AG10803 (cell line): ENCODE measurements around the gene RAD51B.

Experiments used
- DNase-seq: peaks from one replicate; pipeline ENCODE4 v3.0.0; 2010; ENCODE audit warnings: low read depth
- H3K4me3 ChIP-seq: 2 replicates; pipeline ENCODE4 v1.5.1; 2011; ENCODE audit warnings: mild to moderate bottlenecking, low read length, control low read depth
- CTCF ChIP-seq: conservative IDR thresholded peaks from 2 replicates; pipeline ENCODE4 v1.5.1; 2011; ENCODE audit warnings: mild to moderate bottlenecking, low read length, control low read depth, inconsistent platforms

Gene RAD51B

DNA sequence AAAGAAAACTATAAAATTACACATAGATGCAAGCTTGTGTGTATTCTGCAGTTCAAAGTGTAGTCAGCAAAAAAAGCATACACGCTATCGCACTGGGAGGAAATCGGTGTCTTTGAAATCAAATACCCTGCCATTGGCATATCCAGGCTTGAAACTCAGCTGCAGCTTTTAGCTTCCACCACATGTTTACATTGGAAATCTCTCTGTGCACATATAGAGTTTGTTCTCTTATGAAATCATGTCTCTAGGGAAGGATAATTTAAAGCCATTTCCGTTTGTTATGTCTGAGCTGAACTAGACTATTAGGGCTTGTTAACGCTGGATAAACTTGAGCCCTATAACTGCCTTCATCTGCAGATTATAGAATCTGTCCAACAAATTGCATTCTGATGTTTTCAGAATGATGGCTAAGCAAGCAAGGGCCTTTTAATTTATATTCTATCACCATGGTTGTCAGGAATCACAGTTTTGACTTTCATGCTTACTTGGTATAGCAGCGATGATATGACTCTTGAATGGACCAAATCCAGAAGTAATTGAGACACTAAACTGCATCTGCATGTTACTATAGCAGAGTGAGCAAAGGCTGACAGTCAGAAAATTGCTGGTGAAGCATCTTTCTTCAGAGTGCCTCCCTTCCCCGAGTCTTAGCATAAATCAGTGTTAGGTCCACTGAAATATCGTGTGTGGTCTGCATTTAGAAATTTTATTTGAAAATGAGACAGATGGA lies 530.5 kb downstream of the RAD51B start:
- DNase-seq, result no peak
- no peak overlapping the region for H3K4me3 ChIP-seq
- TF ChIP-seq CTCF, result no peak

GRCh38 chr14:68355415-68355814 lies 535.8 kb downstream of the RAD51B start:
- no peak for TF ChIP-seq CTCF
- no peak overlapping the region for H3K4me3 ChIP-seq
- no peak for DNase-seq

DNA sequence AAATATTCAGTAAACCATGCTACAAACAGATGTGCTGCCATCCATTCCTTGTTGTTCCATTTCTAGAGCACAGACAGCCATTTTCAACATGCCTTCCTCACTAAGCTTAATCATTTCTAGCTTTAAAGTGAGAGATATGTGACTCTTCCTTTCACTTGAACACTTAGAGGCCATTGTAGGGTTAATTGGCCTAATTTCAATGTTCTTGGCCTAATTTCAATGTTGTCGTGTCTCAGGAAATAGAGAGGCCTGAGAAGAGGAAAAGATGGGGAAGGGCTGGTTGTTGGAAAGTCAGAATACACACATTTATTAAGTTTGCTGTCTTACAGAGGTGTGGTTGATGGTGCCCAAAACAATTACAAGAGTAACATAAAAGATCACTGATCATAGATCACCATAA lies 538.2 kb downstream of the RAD51B start:
- DNase-seq, result no peak
- no peak overlapping the region for H3K4me3 ChIP-seq
- TF ChIP-seq CTCF, result no peak

GRCh38 chr14:68358500-68358899 lies 538.9 kb downstream of the RAD51B start:
- no peak for DNase-seq
- no peak overlapping the region for H3K4me3 ChIP-seq
- no peak for TF ChIP-seq CTCF

- no peak for TF ChIP-seq CTCF
- no peak for DNase-seq
Measured at GRCh38 chr14:68359022-68359836, 539.6 kb downstream of the RAD51B start.

GRCh38 chr14:68359837-68360552 lies 540.4 kb downstream of the RAD51B start:
- H3K4me3 ChIP-seq, result no peak overlapping the region
- DNase-seq, result peak; percentile 72
- no peak for TF ChIP-seq CTCF

More at GRCh38 chr14:68359022-68359836, 539.6 kb downstream of the RAD51B start:
- no peak overlapping the region for H3K4me3 ChIP-seq
